Right atrium auricular region (tissue), 2 donors: Measurements from ENCODE around the gene MYD88. TPM values are rescaled to one million over a fixed set of nuclear protein-coding genes. Genes with fewer than 3 reads are reported as not detected.

Experiments used
- DNase-seq: peaks from one replicate; pipeline ENCODE4 v3.0.0-alpha.2; 2019; ENCODE audit warnings: low spot score
- H3K27ac ChIP-seq, 2 donors: fragments of 200-600 bp; sonication (generic); 1 replicate in 1 of 2; 2 replicates in 1 of 2; pipeline ENCODE4 v1.5.1; 2016 to 2019
- H3K27me3 ChIP-seq, 2 donors: fragments of 200-600 bp; sonication (generic); one replicate each; pipeline versions ENCODE4 v1.5.1 to v1.6.0; 2017 to 2019
- H3K36me3 ChIP-seq: fragments of 200-600 bp; sonication (generic); one replicate; pipeline ENCODE4 v1.5.1; 2016
- H3K4me1 ChIP-seq, 2 donors: fragments of 200-600 bp; sonication (generic); one replicate each; pipeline versions ENCODE4 v1.5.1 to v1.6.0; 2017 to 2019
- H3K4me3 ChIP-seq, 2 donors: fragments of 200-600 bp; sonication (generic); 1 replicate in 1 of 2; 2 replicates in 1 of 2; pipeline ENCODE4 v1.5.1; 2017 to 2019; ENCODE audit warnings: mild to moderate bottlenecking in 1 of 2, moderate library complexity in 1 of 2
- H3K9me3 ChIP-seq, 2 donors: fragments of 200-600 bp; sonication (generic); one replicate each; pipeline ENCODE4 v1.5.1; 2019
- total RNA-seq, 2 donors: library from RNA; depleted of rRNA; stranded (reverse); fragments of >200 nt; gene quantifications; one replicate each; pipeline ENCODE4 v1.1.0, GENCODE V29; 2016
- TF ChIP-seq, protein P1 (sequence below), 2 donors: fragments of 200-600 bp; sonication (generic); IDR thresholded peaks; one replicate each; pipeline ENCODE4 v1.5.1; 2019; ENCODE audit warnings: antibody characterized with exemption in 2 of 2

Gene MYD88
- total RNA-seq, 2 donors from 2014 or later, result 7.1 to 14.3 TPM

GRCh38 chr3:38102444-38102814, 36.0 kb upstream of the MYD88 start:
- no peaks in the 10 kb centered on the region for H3K36me3 ChIP-seq
- no peaks in the 10 kb centered on the region for H3K4me1 ChIP-seq
- no peak overlapping the region for H3K4me3 ChIP-seq
- H3K9me3 ChIP-seq, result peaks cover 0 to 14% of the 10 kb centered on the region in 2 donors
- no peak for DNase-seq
- TF ChIP-seq, protein P1, sequence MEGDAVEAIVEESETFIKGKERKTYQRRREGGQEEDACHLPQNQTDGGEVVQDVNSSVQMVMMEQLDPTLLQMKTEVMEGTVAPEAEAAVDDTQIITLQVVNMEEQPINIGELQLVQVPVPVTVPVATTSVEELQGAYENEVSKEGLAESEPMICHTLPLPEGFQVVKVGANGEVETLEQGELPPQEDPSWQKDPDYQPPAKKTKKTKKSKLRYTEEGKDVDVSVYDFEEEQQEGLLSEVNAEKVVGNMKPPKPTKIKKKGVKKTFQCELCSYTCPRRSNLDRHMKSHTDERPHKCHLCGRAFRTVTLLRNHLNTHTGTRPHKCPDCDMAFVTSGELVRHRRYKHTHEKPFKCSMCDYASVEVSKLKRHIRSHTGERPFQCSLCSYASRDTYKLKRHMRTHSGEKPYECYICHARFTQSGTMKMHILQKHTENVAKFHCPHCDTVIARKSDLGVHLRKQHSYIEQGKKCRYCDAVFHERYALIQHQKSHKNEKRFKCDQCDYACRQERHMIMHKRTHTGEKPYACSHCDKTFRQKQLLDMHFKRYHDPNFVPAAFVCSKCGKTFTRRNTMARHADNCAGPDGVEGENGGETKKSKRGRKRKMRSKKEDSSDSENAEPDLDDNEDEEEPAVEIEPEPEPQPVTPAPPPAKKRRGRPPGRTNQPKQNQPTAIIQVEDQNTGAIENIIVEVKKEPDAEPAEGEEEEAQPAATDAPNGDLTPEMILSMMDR (IDR thresholded peaks at IDR 0.05), result no peak
- no peak overlapping the region for H3K27ac ChIP-seq
- no peaks in the 10 kb centered on the region for H3K27me3 ChIP-seq

DNA sequence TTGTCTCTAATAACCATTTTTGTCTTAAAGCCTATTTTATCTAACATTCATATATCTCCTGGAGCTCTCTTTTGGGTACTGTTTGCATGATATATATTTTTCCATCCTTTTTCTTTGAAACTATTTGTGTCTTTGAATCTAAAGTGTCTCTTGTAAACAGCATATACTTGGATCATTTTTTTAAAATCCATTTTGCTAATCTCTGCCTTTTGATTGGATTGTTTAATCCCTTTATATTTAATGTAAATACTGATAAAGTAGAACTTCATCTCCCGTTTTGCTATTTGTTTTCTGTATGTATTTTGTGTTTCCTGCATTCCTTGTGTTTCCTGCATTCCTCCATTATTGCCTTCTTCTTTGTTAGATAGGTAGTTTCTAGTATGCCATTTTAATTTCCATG, 32.9 kb upstream of the MYD88 start:
- no peaks in the 10 kb centered on the region for H3K36me3 ChIP-seq
- no peaks in the 10 kb centered on the region for H3K4me1 ChIP-seq
- TF ChIP-seq, protein P1 (IDR thresholded peaks at IDR 0.05), result no peak
- DNase-seq, result no peak
- no peaks in the 10 kb centered on the region for H3K27me3 ChIP-seq
- no peak overlapping the region for H3K4me3 ChIP-seq
- peaks cover 0 to 14% of the 10 kb centered on the region in 2 donors for H3K9me3 ChIP-seq
- H3K27ac ChIP-seq, result no peak overlapping the region

DNA sequence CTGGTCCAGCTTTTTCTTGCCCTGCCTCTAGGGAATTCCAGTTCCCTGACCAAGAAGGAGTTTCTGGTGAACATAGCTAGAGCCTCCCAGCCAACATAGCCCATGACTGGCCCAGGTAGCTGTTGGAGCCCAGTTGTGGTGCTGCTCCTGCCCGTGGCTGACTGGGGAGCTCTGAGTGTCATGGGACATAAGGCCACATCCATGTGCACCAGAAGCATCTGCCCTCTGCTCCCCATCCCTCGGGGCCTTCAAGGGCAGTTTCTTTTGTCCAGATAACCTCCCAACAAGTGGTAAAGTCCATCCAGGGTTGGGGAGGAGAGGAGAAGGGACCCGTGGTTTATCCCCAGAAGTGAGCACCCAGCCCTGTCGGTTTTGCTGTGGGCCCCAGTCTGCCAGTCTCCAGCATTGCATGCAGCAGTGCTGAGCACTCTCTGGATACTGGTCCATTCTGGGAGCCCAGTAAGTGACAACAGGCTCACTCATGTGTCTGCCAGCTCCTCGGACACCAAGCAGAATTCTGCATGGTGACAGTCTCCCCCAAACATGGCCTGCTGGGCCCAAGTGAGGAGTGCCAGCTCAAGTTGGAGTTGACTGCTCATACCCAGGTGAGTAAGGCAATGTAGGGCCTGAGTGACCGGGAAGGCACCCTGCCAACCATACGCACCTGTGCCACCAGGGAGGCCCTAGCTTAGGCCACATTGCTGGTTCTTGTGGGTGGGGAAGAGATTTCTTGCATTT, 30.4 kb upstream of the MYD88 start:
- H3K4me1 ChIP-seq, result no peaks in the 10 kb centered on the region
- no peak overlapping the region for H3K4me3 ChIP-seq
- no peaks in the 10 kb centered on the region for H3K36me3 ChIP-seq
- peaks cover 0 to 14% of the 10 kb centered on the region in 2 donors for H3K9me3 ChIP-seq
- no peaks in the 10 kb centered on the region for H3K27me3 ChIP-seq
- H3K27ac ChIP-seq, result no peak overlapping the region
- TF ChIP-seq, protein P1 (IDR thresholded peaks at IDR 0.05), result no peak
- no peak for DNase-seq

DNA sequence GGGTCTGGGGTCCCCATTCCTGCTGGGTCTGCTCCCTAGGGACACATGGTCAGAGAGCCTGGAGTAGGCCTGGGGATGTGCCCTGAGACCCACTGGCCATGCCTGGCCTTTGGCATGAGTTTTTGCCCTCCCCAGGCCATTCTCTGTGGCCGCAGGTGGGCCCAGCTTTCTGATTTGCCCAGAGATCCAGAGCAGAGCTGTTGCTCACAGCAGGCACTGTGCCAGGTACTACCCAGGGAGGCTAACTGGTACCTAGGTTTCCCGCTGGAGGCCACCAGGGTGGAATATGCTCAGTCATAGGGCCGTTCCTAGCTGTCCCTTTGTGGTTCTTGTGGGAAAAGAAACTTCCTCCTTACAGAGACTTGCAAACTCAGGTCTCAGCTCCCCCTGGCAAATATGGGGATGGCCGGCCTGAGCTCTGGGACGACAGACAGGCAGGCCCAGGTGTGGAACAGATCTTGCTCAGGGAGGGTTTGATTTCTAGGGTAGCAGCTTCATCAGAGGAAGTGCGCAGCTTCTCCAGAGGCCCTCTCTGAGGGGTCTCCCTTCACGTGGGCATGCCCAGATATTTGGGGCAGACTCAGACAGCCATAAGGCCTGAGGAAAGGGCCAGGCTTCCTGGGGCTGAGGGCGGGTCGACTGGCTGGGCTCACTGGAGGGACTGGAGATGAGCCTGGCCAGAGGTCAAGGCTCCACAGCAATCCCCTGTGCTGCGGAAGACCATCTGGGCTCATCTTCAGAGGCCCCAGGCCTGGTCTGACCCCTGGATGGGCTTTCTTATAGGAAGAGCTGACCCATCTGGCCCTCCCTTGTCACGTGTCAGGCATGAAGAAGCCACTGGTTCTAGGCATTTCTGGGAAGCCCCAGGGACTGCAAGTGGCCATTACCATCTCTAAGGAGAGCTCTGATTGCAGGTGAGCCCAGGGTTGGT, 29.5 kb upstream of the MYD88 start:
- Histone ChIP-seq H3K4me1 (no peaks in the 10 kb centered on the region), H3K4me3 (no peak overlapping the region), H3K27ac (no peak overlapping the region), H3K27me3 (no peaks in the 10 kb centered on the region), H3K36me3 (no peaks in the 10 kb centered on the region), H3K9me3 (peaks cover 0 to 14% of the 10 kb centered on the region in 2 donors)
- TF ChIP-seq, protein P1 (IDR thresholded peaks at IDR 0.05), result no peak
- no peak for DNase-seq

DNA sequence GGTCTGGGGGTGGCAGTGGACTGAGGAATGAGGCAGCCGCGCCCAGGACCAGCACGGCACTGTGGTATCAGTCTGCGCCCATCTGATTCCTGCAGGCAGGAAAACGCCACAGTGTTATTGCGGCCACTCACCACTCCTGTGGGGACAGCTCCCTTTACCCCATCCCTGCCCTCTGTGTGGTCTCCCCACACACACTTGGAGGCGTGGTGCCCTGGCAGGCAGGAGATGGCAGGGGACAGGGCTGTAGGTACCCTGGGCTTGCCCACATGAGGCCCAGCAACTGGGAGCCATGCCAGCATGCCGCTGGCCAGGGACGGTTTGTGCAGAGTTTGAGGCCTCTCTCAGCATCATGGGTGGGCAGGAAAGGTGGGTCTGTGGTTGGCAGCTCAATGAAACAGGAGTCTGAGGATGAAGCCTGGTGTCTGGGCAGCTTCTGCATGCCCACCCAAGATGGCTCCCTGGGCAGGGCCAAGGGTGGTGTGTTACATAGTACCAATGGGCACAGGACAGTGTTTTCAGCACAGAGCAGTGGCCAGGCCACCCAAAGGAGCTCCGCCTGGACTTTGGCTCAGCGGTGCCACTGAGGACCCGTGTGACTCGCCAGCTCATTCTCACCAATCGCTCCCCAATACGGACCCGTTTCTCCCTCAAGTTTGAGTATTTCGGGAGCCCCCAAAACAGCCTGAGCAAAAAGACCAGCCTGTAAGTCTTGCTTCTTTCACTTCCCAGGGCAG, 28.7 kb upstream of the MYD88 start:
- DNase-seq, result no peak
- no peaks in the 10 kb centered on the region for H3K4me1 ChIP-seq
- H3K4me3 ChIP-seq, result no peak overlapping the region
- H3K27me3 ChIP-seq, result no peaks in the 10 kb centered on the region
- TF ChIP-seq, protein P1 (IDR thresholded peaks at IDR 0.05), result no peak
- H3K9me3 ChIP-seq, result peaks cover 0 to 8% of the 10 kb centered on the region in 2 donors
- no peaks in the 10 kb centered on the region for H3K36me3 ChIP-seq
- H3K27ac ChIP-seq, result no peak overlapping the region
